Cardiac fibroblast (primary cell): ENCODE measurements around the gene CHSY1.

ENCODE experiments used
- DNase-seq, 2 donors: peaks; one replicate each; pipeline versions ENCODE4 v3.0.0 to v3.0.0-alpha.2; 2010; ENCODE audit warnings: low read depth in 2 of 2
- H3K4me3 ChIP-seq, 2 donors: replicated peaks in 1 of 2; 1 replicate in 1 of 2; 2 replicates in 1 of 2; pipeline ENCODE4 v1.5.1; 2011; ENCODE audit warnings: low read depth in 2 of 2, low read length in 2 of 2, mild to moderate bottlenecking in 2 of 2, moderate library complexity in 1 of 2
- CTCF ChIP-seq: IDR thresholded peaks from one replicate; pipeline ENCODE4 v1.5.1; 2011; ENCODE audit warnings: low read depth, mild to moderate bottlenecking, low read length, inconsistent platforms

The CHSY1 gene

GRCh38 chr15:101276501-101277037, 24.7 kb upstream of the CHSY1 start:
- peak; percentile 52 to 57 for DNase-seq
- peak; percentile 41 for TF ChIP-seq CTCF
- H3K4me3 ChIP-seq: peak overlapping the region; percentile 77 to 93

- no peak for DNase-seq
- H3K4me3 ChIP-seq: no peak overlapping the region
- no peak for TF ChIP-seq CTCF
Measured at GRCh38 chr15:101275018-101275417, 23.2 kb upstream of the CHSY1 start.

GRCh38 chr15:101273534-101273933, 21.7 kb upstream of the CHSY1 start:
- H3K4me3 ChIP-seq: no peak overlapping the region
- DNase-seq: no peak
- no peak for TF ChIP-seq CTCF

GRCh38 chr15:101272584-101272983, 20.7 kb upstream of the CHSY1 start:
- H3K4me3 ChIP-seq: no peak overlapping the region

GRCh38 chr15:101269479-101270223, 17.8 kb upstream of the CHSY1 start:
- peak; percentile 57 for TF ChIP-seq CTCF
- peak; percentile 46 to 49 for DNase-seq

More at GRCh38 chr15:101272584-101272983, 20.7 kb upstream of the CHSY1 start:
- no peak for TF ChIP-seq CTCF
- no peak for DNase-seq

GRCh38 chr15:101267320-101268104, 15.7 kb upstream of the CHSY1 start:
- DNase-seq: peak; percentile 79 to 89
- TF ChIP-seq CTCF: no peak
- H3K4me3 ChIP-seq: no peak overlapping the region

More at GRCh38 chr15:101269479-101270223, 17.8 kb upstream of the CHSY1 start:
- no peak overlapping the region for H3K4me3 ChIP-seq
